NCI-H1048 (cell line): ENCODE data around the gene ZNF234.
A peak's percentile ranks its signal among the peaks of the same experiment; 100 is the strongest.
"Not testable (repeated sequence)": the region's sequence is repeated elsewhere in the genome, so short reads cannot be mapped to it uniquely, and the experiment has no call there.

Experiments used
- DNase-seq: peaks from one replicate; lab custom pipeline; 2025; lab: John Stamatoyannopoulos, UW

The ZNF234 gene

GRCh38 chr19:44141191-44142058 lies at the start of gene ZNF234:
ZNF234 (plus strand) TSS chr19:44141554; CDS start chr19:44144633, 3,079 bp downstream.
- DNase-seq: no peak

DNA sequence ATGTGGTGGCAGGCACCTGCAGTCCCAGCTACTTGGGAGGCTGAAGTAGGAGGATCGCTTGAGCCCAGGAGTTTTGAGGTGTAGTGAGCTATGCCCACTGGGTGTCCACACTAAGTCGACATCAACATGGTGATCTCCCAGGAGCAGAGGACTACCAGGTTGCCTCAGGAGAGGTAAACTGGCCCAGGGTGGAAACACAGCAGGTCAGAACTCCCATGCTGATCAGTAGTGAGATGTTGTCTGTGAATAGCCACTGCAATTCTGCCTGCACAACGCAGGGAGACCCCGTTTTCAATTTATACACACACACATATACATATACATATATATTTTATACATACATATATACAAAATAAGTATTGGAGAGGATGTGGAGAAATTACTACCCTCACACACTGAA lies 49.2 kb upstream of the ZNF234 start:
- no peak for DNase-seq

- DNase-seq: peak; percentile 72
Measured at GRCh38 chr19:44093931-44094765, 47.2 kb upstream of the ZNF234 start, which contains the start of gene ZNF224. ZNF224 (plus strand) TSS chr19:44094361; CDS start chr19:44097874, 3,513 bp downstream.

DNA sequence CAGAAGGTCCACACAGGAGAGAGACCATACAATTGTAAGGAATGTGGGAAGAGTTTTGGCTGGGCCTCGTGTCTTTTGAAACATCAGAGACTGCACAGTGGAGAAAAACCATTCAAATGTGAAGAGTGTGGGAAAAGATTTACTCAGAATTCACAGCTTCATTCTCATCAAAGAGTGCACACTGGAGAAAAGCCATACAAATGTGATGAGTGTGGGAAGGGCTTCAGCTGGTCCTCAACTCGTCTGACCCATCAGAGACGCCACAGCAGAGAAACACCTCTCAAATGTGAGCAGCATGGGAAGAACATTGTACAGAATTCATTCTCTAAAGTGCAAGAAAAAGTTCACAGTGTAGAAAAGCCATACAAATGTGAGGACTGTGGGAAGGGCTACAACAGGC lies 33.6 kb upstream of the ZNF234 start:
- no peak for DNase-seq

DNA sequence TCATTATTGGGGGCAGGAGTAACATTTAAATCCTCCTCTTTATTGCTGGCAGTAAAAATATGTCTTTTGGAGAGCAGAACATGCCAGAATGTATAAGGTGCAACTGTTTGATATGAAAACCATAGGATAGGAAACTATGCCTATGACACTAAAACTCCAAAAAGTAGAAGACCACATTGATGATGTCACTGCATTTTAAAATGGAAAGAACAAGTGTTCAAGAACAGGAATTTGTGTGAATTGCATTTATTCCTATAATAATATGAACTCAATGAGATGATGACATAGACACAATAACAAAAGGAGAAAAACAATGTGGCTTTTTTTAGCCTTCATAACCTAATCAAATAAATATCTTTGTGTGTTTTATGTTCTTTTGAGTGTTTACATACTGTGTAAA lies 31.9 kb upstream of the ZNF234 start:
- no peak for DNase-seq

- DNase-seq: peak; percentile 48
Measured at GRCh38 chr19:44111910-44112463, 29.4 kb upstream of the ZNF234 start.

GRCh38 chr19:44112802-44113137 lies 28.6 kb upstream of the ZNF234 start:
- no peak for DNase-seq

- DNase-seq: peak; percentile 98
Measured at GRCh38 chr19:44113138-44113783, 28.1 kb upstream of the ZNF234 start, which contains the start of gene ZNF225. ZNF225 (plus strand) TSS chr19:44113399; CDS start chr19:44115828, 2,429 bp downstream.

DNA sequence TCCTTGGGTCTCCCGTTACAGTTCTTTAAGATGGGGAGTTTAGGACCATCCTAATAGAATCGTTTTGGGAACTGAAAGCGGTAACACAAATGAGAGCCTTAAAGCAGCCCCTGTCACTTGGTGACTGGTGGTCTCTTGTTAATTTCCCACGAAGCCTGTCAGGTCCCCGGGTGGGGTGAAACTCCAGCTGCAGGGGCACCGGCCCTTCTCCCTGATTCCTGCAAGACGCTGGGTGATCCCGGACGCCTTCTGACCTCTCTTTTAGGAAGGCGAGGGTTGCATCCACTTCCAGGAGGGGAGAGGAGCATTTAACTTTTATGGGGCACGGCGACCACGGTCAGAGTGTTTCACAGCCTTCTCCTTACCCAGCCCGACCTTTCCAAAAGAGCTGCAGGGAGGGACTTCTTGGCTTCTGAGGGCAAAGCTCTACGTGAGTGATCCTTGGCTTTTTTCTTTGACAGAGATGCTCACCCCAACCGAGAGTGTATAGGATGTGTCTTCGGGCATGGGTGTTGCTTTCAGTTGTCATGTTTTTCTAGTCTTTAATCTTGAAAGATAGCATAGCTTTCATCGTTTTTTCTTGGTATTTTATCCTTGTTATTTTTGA lies 27.5 kb upstream of the ZNF234 start:
- DNase-seq: no peak

- DNase-seq: not testable (repeated sequence)
Measured at GRCh38 chr19:44121162-44121561, 20.2 kb upstream of the ZNF234 start.

DNA sequence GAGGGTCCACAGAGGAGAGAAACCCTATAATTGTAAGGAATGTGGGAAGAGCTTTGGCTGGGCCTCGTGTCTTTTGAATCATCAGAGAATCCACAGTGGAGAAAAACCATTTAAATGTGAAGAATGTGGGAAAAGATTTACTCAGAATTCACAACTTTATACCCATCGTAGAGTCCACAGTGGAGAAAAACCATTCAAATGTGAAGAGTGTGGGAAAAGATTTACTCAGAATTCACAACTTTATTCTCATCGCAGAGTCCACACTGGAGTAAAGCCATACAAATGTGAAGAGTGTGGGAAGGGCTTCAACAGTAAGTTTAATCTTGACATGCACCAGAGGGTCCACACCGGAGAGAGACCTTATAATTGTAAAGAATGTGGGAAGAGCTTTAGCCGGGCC lies 9.4 kb upstream of the ZNF234 start:
- DNase-seq: no peak

DNA sequence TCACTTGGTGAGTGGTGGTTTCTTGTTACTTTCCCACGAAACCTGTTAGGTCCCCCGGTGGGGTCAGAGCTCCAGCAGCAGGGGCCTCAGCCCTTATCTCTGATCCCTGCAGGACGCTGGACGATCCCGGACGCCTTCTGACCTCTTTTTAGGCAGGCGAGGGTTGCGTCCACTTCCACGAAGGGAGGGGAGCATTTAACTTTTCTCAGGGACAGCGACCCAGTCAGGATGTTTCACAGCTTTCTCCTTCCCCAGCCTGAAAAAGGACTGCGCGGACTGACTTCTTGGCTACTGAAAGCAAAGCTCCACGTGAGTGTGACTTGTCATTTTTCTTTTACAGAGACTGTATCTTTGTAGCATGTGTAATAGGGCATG lies 692 bp downstream of the ZNF234 start:
- DNase-seq: no peak

DNA sequence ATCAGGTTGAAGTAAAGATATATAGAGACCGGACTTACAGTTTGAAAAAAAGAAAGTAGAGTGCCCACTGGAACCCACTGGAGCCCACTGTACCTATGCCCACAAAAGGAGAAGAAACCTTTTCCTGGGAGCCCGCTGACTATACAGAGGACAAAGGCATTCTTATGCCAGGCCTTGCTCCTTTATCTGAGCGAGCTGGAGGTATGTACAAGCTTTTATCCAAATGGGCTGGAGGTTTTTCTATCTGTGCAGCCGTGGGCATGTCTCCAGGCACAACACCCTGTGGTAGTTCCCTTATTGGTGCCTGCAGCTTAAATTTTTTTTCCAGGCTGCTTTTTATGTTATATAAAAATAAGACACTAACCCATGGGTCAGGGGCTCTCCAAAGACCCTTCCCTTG lies 8.4 kb downstream of the ZNF234 start:
- DNase-seq: no peak

DNA sequence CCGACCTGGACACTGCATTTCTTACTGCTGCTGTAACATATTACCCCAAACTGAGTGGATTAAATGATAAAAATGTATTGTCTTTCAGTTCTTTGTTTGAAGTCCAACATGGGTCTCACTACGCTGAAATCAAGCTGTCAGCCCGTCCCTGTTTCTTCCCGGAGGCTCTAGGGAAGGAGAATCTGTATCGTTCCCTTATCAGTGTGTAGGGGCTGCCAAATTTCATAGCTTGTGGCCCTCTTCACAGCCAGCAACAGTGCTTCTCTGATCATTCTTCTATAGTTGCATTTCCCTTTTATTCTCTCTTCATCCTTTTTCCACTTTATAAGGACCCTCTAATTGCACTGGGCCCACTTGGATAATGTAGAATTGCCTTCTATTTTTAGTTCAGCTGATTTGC lies 10.1 kb downstream of the ZNF234 start:
- DNase-seq: no peak

- DNase-seq: no peak
Measured at GRCh38 chr19:44156475-44156874, 15.1 kb downstream of the ZNF234 start.

DNA sequence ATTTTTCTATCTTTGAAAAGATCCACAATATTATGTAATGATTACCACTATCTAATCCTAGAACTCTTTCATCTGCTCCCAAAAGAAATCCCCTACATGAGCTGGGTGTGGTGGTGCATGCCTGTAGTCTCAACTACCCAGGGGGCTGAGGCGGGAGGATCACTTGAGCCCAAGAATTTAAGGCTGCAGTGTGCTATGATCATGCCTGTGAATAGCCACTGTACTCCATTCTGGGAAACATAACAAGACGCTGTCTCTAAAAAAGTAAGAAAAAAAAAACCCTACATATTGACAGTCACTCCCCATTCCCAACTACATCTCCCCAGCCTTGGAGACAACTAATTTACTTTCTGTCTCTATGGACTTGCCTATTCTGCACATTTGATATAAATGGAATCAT lies 22.4 kb downstream of the ZNF234 start:
- DNase-seq: no peak

GRCh38 chr19:44164327-44164672 lies 22.9 kb downstream of the ZNF234 start:
- no peak for DNase-seq

DNA sequence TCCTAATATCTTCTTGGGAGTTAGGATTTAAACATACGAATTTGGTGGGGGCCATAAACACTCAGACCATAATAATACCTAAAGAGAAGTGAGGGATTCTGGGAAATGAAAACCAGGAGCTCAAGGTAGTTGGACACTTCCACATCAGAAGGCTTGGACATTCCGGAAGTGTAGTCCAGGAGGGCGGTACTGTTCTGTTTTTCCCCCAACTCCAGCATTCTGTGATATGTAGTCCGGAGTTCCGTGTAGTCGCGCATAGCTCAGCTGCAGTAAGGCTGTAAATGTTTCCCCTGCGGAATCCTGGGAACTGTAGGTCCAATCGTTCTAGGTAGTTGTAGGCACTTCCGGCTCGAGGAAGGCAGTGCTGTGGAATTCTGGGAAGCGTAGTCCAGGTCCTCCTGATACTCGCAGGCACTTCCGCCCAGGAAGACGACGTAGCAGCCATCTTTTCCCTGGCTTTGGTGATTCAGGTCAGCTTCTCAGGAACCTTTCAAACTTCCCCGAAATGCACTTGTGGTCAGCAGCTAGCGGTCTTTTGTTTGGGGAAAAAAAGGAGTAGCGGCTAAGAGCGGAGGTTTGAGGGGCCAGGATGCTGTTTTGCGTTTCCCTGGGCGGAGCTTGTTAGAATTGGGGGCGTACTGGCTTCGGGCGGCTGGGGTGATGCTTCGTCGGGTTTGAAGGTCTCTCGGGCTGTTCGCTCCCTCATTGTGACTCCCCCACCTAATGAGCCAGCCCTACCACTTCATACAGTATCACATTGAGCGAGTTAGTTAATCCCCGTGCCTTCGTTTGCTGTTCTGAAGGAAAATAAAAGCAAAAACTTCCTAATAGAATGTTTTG lies 23.5 kb downstream of the ZNF234 start, which contains the start of gene ZNF226:
Gene ZNF226, plus strand, starts transcription at position 428 of the 840 bp plus-strand sequence. CDS start 4,981 bp downstream, outside the sequence.
- DNase-seq: peak; percentile 89

GRCh38 chr19:44170660-44171059 lies 29.3 kb downstream of the ZNF234 start:
- not testable (repeated sequence) for DNase-seq

GRCh38 chr19:44176590-44176989 lies 35.2 kb downstream of the ZNF234 start:
- no peak for DNase-seq

GRCh38 chr19:44180968-44181367 lies 39.6 kb downstream of the ZNF234 start:
- DNase-seq: no peak
